Karpas-422 (cell line): ENCODE results near the gene UGP2. TPM values are rescaled to one million over a fixed set of nuclear protein-coding genes. Genes with fewer than 3 reads are reported as not detected.
"Not testable (repeated sequence)": the region's sequence is repeated elsewhere in the genome, so short reads cannot be mapped to it uniquely, and the experiment has no call there.

Source experiments
- DNase-seq: peaks from one replicate; pipeline ENCODE4 v3.0.0-alpha.2; 2015
- H2AFZ ChIP-seq: fragments of 200-600 bp; sonication (generic); 2 replicates; pipeline ENCODE4 v1.6.1; 2014; ENCODE audit warnings: antibody characterized with exemption, low read length, mixed read lengths
- H3K27ac ChIP-seq: fragments of 200-600 bp; sonication (generic); 2 replicates; pipeline ENCODE4 v1.5.1; 2014; ENCODE audit warnings: mild to moderate bottlenecking, low read length, moderate library complexity
- H3K27me3 ChIP-seq: fragments of 200-600 bp; sonication (generic); 2 replicates; pipeline ENCODE4 v1.6.1; 2014; ENCODE audit warnings: low read length, mixed read lengths
- H3K36me3 ChIP-seq: fragments of 200-600 bp; sonication (generic); 2 replicates; pipeline ENCODE4 v1.6.1; 2014; ENCODE audit warnings: low read length, mixed read lengths; ENCODE audit not compliant: insufficient read depth
- H3K4me1 ChIP-seq: fragments of 200-600 bp; sonication (generic); 2 replicates; pipeline ENCODE4 v1.6.1; 2014; ENCODE audit warnings: mild to moderate bottlenecking, low read length, mixed read lengths
- H3K4me2 ChIP-seq: fragments of 200-600 bp; sonication (generic); 2 replicates; pipeline ENCODE4 v1.6.1; 2014; ENCODE audit warnings: low read length, low read depth, mild to moderate bottlenecking; ENCODE audit not compliant: poor library complexity, severe bottlenecking
- H3K4me3 ChIP-seq: fragments of 200-600 bp; sonication (generic); 2 replicates; pipeline ENCODE4 v1.5.1; 2014; ENCODE audit warnings: mild to moderate bottlenecking, antibody characterized with exemption, low read length, mixed read lengths
- H3K79me2 ChIP-seq: fragments of 200-600 bp; sonication (generic); 2 replicates; pipeline ENCODE4 v1.6.1; 2014; ENCODE audit warnings: mild to moderate bottlenecking, low read length, mixed read lengths
- H3K9ac ChIP-seq: fragments of 200-600 bp; sonication (generic); 2 replicates; pipeline ENCODE4 v1.6.0; 2014; ENCODE audit warnings: low read length
- H3K9me2 ChIP-seq: fragments of 200-600 bp; sonication (generic), shearing (Covaris generic); replicated peaks from 2 replicates; pipeline ENCODE4 v1.6.0; 2014; ENCODE audit warnings: mild to moderate bottlenecking, low read length, moderate library complexity; ENCODE audit not compliant: insufficient read depth
- H3K9me3 ChIP-seq: fragments of 300-700, 200-600 bp; sonication (generic); 2 replicates; pipeline ENCODE4 v1.6.1; 2014; ENCODE audit warnings: low read length, mixed read lengths
- H4K20me1 ChIP-seq: fragments of 200-600 bp; sonication (generic); 2 replicates; pipeline ENCODE4 v1.6.1; 2014; ENCODE audit warnings: mild to moderate bottlenecking, antibody characterized with exemption, low read length, low read depth; ENCODE audit not compliant: insufficient read depth
- total RNA-seq: library from RNA; depleted of rRNA; stranded (reverse); fragments of >200 nt; shearing (Covaris generic); gene quantifications from 2 replicates; pipeline ENCODE4 v1.2.3, GENCODE V29; 2014; ENCODE audit warnings: low replicate concordance

Gene UGP2
- total RNA-seq, 1 experiment from 2014 or later, result 101 TPM

DNA sequence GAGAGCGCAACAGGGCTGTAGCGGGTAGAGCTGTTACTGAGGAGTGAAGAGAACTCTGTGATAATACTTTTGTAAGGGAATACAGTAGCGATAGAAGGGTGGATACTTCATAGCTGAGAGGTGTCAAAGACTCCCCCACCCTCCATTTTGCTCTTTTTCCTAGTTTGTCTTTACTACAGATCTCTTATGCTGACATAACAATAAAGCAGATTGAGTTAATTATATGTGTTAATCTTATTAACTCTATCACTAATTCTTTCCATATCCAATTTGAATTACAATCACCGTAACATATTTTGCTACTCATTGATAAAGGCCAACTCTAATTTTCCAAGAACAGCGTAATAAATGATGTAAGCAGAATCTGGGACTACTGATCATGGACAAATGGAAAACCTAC is 57.1 kb downstream of the UGP2 start:
- Histone ChIP-seq H3K27me3 (no peaks in the 10 kb centered on the region), H2AFZ (no peak overlapping the region), H3K27ac (no peak overlapping the region), H3K36me3 (peaks cover 45% of the 10 kb centered on the region), H3K4me3 (no peak overlapping the region), H3K9me3 (peaks cover 13% of the 10 kb centered on the region), H3K9me2 (no peaks in the 10 kb centered on the region), H4K20me1 (no peaks in the 10 kb centered on the region), H3K4me1 (no peaks in the 10 kb centered on the region), H3K4me2 (no peak overlapping the region), H3K9ac (no peak overlapping the region), H3K79me2 (0 out of 2 replicates have a peak, but pooled peaks cover under 1% of the 10 kb centered on the region)
- DNase-seq, result no peak

GRCh38 chr2:63899639-63900038 is 57.9 kb downstream of the UGP2 start:
- Histone ChIP-seq H3K9me2 (no peaks in the 10 kb centered on the region), H3K4me3 (no peak overlapping the region), H3K9me3 (peaks cover 13% of the 10 kb centered on the region), H3K4me1 (no peaks in the 10 kb centered on the region), H3K27me3 (no peaks in the 10 kb centered on the region), H3K79me2 (no peaks in the 10 kb centered on the region), H3K9ac (no peak overlapping the region), H4K20me1 (no peaks in the 10 kb centered on the region), H2AFZ (no peak overlapping the region), H3K27ac (no peak overlapping the region), H3K4me2 (no peak overlapping the region), H3K36me3 (peaks cover 47% of the 10 kb centered on the region)
- no peak for DNase-seq

DNA sequence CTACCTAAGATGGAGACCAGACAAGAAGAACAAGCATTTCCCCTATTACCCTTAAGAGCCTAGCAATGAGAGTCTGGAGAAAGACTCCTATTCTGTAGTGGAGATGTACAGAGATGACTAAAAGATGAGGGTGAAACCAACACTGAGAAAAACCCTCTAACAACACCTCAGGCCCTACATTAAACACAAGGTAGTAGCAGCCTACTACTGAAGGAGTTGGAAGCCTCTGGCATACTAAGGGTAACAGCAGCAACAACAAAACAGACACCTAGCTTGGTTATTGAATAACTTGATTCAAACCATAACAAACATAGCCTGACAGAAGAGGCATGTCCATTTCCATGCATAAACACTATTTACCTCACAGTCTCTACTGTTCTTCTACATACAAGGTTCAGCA is 60.5 kb downstream of the UGP2 start:
- no peak for DNase-seq
- Histone ChIP-seq H3K36me3 (peaks cover 65% of the 10 kb centered on the region), H3K4me2 (no peak overlapping the region), H2AFZ (no peak overlapping the region), H3K27ac (no peak overlapping the region), H3K27me3 (no peaks in the 10 kb centered on the region), H3K9me2 (no peaks in the 10 kb centered on the region), H3K4me3 (no peak overlapping the region), H3K79me2 (no peaks in the 10 kb centered on the region), H4K20me1 (no peaks in the 10 kb centered on the region), H3K4me1 (no peaks in the 10 kb centered on the region), H3K9ac (no peak overlapping the region), H3K9me3 (peaks cover 21% of the 10 kb centered on the region)

GRCh38 chr2:63903003-63903402 is 61.3 kb downstream of the UGP2 start:
- H3K9me2 ChIP-seq, result no peaks in the 10 kb centered on the region
- no peaks in the 10 kb centered on the region for H3K4me1 ChIP-seq
- H3K4me3 ChIP-seq, result no peak overlapping the region
- peaks cover 60% of the 10 kb centered on the region for H3K36me3 ChIP-seq
- no peak overlapping the region for H3K9ac ChIP-seq
- H3K27ac ChIP-seq, result no peak overlapping the region
- H2AFZ ChIP-seq, result no peak overlapping the region
- no peaks in the 10 kb centered on the region for H3K27me3 ChIP-seq
- H3K79me2 ChIP-seq, result no peaks in the 10 kb centered on the region
- DNase-seq, result no peak
- H3K4me2 ChIP-seq, result no peak overlapping the region
- no peaks in the 10 kb centered on the region for H4K20me1 ChIP-seq
- peaks cover 21% of the 10 kb centered on the region for H3K9me3 ChIP-seq

- H3K36me3 ChIP-seq, result peaks cover 28% of the 10 kb centered on the region; the same call in 1 of the 2 replicates
- H3K27ac ChIP-seq, result no peak overlapping the region
- H4K20me1 ChIP-seq, result no peaks in the 10 kb centered on the region
- no peaks in the 10 kb centered on the region for H3K9me3 ChIP-seq
- H3K9me2 ChIP-seq, result no peaks in the 10 kb centered on the region
- no peaks in the 10 kb centered on the region for H3K79me2 ChIP-seq
- DNase-seq, result no peak
- H2AFZ ChIP-seq, result no peak overlapping the region
- H3K4me3 ChIP-seq, result no peak overlapping the region
- H3K4me1 ChIP-seq, result no peaks in the 10 kb centered on the region
- H3K27me3 ChIP-seq, result no peaks in the 10 kb centered on the region
- H3K4me2 ChIP-seq, result no peak overlapping the region
- H3K9ac ChIP-seq, result no peak overlapping the region
Observed at GRCh38 chr2:63914311-63914710, 72.6 kb downstream of the UGP2 start.

DNA sequence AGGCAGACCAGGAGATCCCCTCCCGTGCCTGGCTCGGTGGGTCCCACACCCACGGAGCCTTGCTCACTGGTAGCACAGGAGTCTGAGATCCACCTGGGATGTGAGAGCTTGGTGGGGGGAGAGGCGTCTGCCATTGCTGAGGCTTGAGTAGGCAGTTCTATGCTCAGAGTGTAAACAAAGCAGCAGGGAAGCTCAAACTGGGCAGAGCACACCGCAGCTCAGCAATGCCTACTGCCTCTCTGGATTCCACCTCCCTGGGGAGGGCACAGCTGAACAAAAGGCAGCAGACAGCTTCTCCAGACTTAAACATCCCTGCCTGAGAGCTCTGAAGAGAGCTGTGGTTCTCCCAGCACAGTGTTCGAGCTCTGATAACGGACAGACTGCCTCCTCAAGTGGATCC is 85.1 kb downstream of the UGP2 start:
- DNase-seq, result no peak
- H3K36me3 ChIP-seq, result no peaks in the 10 kb centered on the region
- no peaks in the 10 kb centered on the region for H3K9me2 ChIP-seq
- peaks cover 4% of the 10 kb centered on the region; the same call in 1 of the 2 replicates for H3K79me2 ChIP-seq
- H4K20me1 ChIP-seq, result no peaks in the 10 kb centered on the region
- H3K4me2 ChIP-seq, result no peak overlapping the region
- H3K4me3 ChIP-seq, result no peak overlapping the region
- no peaks in the 10 kb centered on the region for H3K4me1 ChIP-seq
- H2AFZ ChIP-seq, result no peak overlapping the region
- H3K27me3 ChIP-seq, result no peaks in the 10 kb centered on the region
- no peaks in the 10 kb centered on the region for H3K9me3 ChIP-seq
- no peak overlapping the region for H3K27ac ChIP-seq
- no peak overlapping the region for H3K9ac ChIP-seq

DNA sequence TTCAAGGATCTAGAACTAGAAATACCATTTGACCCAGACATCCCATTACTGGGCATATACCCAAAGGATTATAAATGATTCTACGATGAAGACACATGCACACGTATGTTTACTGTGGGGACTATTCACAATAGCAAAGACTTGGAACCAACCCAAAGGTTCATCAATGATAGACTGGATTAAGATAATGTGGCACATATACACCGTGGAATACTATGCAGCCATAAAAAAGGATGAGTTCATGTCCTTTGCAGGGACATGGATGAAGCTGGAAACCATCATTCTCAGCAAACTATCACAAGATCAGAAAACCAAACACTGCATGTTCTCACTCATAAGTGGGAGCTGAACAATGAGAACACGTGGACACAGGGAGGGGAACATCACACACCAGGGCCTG is 90.4 kb downstream of the UGP2 start:
- H3K36me3 ChIP-seq, result peaks cover 10% of the 10 kb centered on the region
- H3K79me2 ChIP-seq, H3K27me3 ChIP-seq, H3K9me3 ChIP-seq, H3K4me3 ChIP-seq, H3K4me1 ChIP-seq, H4K20me1 ChIP-seq, H3K4me2 ChIP-seq, H3K27ac ChIP-seq, H2AFZ ChIP-seq, H3K9me2 ChIP-seq, DNase-seq, H3K9ac ChIP-seq: not testable (repeated sequence)
